Measurements from ENCODE around the gene CPPED1.
"Not testable (repeated sequence)": the region's sequence is repeated elsewhere in the genome, so short reads cannot be mapped to it uniquely, and the experiment has no call there.

Gene CPPED1

DNA sequence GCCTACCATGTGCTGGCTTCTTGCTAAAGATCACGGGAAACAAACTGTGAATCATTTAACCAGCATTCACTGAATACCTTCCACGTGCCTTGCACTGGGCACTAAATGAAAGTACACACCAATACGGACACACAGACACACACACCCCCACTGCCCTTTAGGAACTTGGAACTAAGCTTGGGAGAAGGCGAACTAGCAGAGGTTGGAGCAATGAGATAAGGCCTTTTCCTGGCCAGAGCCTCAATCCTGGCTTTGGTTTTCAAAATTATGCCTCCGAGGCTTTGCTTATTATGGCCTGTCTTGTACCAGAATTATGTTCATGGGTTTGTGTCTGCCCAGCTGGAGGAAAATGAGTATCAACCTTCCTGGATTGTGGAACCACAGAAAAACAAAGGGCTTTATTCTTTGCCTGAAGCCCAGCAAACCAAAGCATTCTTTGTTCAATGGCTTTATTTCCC, 32.3 kb downstream of the CPPED1 start:
- H3K4me3 ChIP-seq (ENCODE audit: low read depth, low read length) = no peak overlapping the region

DNA sequence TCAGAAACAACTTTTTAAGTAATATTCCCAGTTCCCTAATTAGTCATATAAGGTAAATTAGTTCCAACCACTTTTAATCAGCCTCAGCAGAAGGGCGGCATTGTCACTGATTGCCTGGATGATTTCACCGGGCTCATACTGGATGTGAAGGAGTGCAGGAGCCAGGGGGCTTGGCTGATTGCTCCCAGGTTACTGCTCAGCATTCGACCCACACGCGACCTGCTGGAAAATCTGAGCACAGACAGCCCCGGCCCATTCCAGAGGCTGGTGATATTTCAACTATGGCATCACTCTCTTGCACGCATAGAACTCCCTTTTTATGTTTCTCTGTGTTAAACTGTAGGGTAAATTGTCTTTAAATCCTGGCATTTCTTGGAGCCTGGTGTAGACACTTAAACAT, 34.2 kb downstream of the CPPED1 start:
- no peak overlapping the region for H3K4me3 ChIP-seq (ENCODE audit: low read depth, low read length)

GRCh38 chr16:12767897-12768296, 35.8 kb downstream of the CPPED1 start:
- H3K4me3 ChIP-seq (ENCODE audit: low read depth, low read length) = no peak overlapping the region

- no peak overlapping the region for H3K4me3 ChIP-seq (ENCODE audit: low read depth, low read length)
Observed at GRCh38 chr16:12766853-12767252, 36.8 kb downstream of the CPPED1 start.

DNA sequence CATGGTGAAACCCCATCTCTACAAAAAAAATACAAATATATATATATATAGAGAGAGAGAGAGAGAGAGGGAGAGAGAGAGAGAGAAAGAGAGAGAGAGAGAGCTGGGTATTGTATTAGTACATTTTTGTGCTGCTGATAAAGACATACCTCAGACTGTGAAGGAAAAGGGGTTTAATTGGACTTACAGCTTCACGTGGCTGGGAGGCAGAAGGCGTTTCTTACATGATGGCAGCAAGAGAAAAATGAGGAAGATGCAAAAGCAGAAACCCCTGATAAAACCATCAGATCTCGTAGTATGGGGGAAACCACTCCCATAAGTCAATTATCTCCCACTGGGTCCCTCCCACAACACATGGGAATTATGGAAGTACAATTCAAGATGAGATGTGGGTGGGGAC, 37.5 kb downstream of the CPPED1 start:
- not testable (repeated sequence) for H3K4me3 ChIP-seq (ENCODE audit: low read depth, low read length)

DNA sequence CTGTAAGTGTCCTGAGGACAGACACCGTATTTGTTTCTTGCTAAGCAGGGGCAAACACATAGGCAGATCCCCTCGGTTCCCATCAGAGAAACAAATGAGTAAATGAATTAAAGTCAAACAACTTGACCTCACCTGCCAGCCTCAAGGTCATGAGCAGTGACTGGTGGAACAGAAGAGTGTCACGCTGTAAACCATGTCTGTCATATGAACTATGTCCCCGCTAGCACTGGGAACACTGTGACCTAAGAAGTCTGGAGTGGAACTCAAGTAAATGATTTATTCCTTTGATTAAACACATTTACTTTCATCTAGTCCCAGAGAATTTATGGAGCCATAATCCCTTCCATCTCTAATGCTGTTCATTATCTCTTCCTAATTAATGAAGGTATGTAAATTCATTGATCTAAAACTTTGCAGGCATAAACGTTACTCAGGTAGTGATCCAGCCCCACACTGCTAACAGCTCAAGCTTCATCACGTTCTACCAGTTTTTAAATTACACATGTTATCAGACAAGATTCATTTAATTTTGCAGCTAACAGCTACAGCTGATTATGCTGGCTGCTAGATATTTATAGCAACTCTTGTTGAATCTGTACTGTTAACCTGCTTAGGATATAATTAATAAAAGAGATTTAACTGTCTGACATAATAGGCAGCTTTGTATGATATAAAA, 38.7 kb downstream of the CPPED1 start:
- H3K4me3 ChIP-seq (ENCODE audit: low read depth, low read length) = no peak overlapping the region

DNA sequence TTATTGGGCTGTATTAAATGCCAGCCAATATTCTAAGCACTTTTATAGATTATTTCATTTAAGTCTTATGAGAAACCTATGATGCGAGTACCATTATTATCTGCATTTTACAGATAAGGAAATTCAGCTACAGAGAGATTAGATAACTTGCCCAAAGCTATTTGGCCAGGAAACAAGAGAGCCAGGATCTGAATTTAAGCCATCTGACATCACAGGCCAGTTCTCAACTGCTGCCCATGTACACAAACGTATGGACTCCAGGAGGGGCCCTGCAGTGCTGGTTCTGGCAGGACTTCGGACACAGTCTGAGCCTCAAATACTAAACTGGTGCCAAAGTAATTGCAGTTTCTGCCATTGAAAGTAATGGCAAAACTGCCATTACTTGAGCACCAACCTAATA, 40.2 kb downstream of the CPPED1 start:
- H3K4me3 ChIP-seq (ENCODE audit: low read depth, low read length) = no peak overlapping the region

- H3K4me3 ChIP-seq (ENCODE audit: low read depth, low read length) = no peak overlapping the region
Observed at GRCh38 chr16:12760819-12761611, 42.7 kb downstream of the CPPED1 start.

DNA sequence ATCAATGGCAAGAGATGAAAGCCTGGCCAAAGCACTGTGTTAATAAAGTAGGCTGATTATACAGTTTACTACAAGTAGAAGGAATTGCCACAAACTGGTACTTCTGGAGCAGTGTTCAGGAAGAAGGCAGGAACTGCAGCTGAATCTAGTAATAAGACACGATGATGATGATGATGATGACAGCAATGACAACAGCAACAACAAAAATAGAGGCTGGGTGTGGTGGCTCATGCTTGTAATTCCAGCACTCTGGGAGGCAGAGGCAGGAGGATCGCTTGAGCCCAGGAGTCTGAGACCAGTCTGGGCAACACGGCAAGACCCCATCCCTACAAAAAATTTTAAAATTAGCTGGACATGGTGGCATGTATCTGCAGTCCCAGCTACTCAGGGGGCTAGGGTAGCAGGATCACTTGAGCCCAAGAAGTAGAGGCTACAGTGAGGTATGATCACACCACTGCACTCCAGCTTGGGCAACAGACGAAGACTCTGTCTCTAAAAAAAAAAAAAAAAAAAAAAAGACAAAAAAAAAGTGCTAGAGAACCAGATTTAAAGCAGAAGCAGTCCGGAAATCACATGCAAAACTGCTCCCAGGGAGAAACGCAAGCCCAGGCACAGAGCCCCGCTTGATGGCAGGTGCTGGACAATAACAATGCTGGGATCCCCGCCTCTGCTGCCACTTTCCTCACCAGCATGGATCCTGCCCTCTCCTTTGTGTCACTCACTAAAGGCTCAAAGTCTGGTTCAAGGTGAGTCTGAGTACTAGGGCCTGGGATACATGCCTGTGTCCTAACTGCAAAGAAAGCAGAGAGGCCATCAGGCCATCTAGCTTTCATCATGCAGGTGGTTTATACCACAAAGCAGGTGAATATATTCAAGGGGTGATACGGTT, 44.8 kb downstream of the CPPED1 start:
- H3K4me3 ChIP-seq (ENCODE audit: low read depth, low read length) = no peak overlapping the region

GRCh38 chr16:12758031-12758669, 45.5 kb downstream of the CPPED1 start:
- no peak overlapping the region for H3K4me3 ChIP-seq (ENCODE audit: low read depth, low read length)

- no peak overlapping the region for H3K4me3 ChIP-seq (ENCODE audit: low read depth, low read length)
Observed at GRCh38 chr16:12757546-12757945, 46.1 kb downstream of the CPPED1 start.

GRCh38 chr16:12754824-12755543, 48.7 kb downstream of the CPPED1 start:
- no peak overlapping the region for H3K4me3 ChIP-seq (ENCODE audit: low read depth, low read length)

- no peak overlapping the region for H3K4me3 ChIP-seq (ENCODE audit: low read depth, low read length)
Observed at GRCh38 chr16:12753203-12754023, 50.3 kb downstream of the CPPED1 start.

GRCh38 chr16:12752159-12752558, 51.5 kb downstream of the CPPED1 start:
- no peak overlapping the region for H3K4me3 ChIP-seq (ENCODE audit: low read depth, low read length)

- H3K4me3 ChIP-seq (ENCODE audit: low read depth, low read length) = no peak overlapping the region
Observed at GRCh38 chr16:12750554-12750918, 53.2 kb downstream of the CPPED1 start.

DNA sequence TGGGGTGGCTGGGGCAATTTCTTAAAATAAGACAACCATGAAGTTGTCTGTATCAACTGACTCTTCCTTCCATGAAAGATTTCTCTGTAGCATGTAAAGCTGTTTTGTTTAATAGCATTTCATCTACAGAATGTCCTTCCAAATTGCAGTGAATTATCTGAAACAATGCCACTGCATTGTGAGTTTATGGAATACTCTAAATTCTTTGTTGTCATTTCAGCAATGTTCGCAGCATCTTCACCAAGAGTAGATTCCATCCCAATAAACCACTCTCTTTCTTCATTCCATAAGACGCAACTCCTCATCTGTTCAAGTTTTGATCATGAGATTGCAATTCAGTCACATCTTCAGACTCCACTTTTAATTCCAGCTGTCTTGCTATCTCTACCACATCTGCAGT, 54.6 kb downstream of the CPPED1 start:
- no peak overlapping the region for H3K4me3 ChIP-seq (ENCODE audit: low read depth, low read length)

GRCh38 chr16:12747827-12748226, 55.9 kb downstream of the CPPED1 start:
- no peak overlapping the region for H3K4me3 ChIP-seq (ENCODE audit: low read depth, low read length)

DNA sequence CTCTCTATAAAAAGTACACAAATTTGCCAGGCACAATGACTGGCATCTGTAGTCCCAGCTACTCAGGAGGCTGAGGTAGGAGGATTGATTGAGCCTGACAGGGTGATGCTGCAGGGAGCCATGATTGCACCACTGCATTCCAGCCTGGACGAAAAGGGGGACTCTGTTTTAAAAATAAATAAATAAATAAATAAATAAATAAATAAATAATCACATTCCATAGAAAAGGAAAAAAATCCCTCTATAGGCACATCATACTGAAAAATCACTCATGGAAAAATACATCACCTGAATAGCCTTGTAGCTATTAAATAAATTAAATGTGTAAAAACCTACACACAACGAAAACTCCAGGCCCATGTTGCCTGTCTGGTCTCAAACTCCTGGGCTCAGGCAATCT, 56.4 kb downstream of the CPPED1 start:
- no peak overlapping the region for H3K4me3 ChIP-seq (ENCODE audit: low read depth, low read length)

GRCh38 chr16:12744860-12745259, 58.8 kb downstream of the CPPED1 start:
- H3K4me3 ChIP-seq (ENCODE audit: low read depth, low read length) = no peak overlapping the region

GRCh38 chr16:12742741-12743140, 60.9 kb downstream of the CPPED1 start:
- no peak overlapping the region for H3K4me3 ChIP-seq (ENCODE audit: low read depth, low read length)

Data from iPS-11a (cell line).